GM19023 (cell line): Measurements from ENCODE around the gene HACD2.

Source experiments
- ATAC-seq: cut with Tn5 transposase; IDR thresholded peaks from one replicate; pipeline ENCODE4 v1.9.1; 2021; ENCODE audit warnings: mild to moderate bottlenecking, moderate library complexity; ENCODE audit not compliant: unreplicated experiment

The HACD2 gene

GRCh38 chr3:123486460-123486859 lies 98.4 kb downstream of the HACD2 start:
- no peak for ATAC-seq

GRCh38 chr3:123485551-123485950 lies 99.3 kb downstream of the HACD2 start:
- no peak for ATAC-seq

DNA sequence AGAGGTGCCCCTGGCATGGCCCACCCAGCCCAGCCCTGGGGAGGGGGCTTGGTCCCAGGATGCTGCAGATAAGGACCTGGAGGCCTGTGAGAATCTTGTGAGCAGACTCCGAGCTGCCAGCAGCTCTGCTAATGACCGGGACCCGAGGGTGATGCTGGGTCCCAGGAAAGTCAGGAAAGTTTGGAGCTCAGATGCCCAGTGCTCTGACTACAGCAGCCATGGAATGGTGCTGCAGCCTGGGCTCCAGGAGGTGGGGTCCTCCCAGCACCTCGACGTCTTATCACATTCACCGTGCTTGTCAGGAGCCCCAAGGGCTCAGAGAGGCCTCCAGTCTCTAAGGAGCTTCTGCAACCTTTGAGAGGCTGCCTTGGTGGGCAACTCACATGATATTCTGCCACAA lies 101.7 kb downstream of the HACD2 start:
- ATAC-seq: no peak

DNA sequence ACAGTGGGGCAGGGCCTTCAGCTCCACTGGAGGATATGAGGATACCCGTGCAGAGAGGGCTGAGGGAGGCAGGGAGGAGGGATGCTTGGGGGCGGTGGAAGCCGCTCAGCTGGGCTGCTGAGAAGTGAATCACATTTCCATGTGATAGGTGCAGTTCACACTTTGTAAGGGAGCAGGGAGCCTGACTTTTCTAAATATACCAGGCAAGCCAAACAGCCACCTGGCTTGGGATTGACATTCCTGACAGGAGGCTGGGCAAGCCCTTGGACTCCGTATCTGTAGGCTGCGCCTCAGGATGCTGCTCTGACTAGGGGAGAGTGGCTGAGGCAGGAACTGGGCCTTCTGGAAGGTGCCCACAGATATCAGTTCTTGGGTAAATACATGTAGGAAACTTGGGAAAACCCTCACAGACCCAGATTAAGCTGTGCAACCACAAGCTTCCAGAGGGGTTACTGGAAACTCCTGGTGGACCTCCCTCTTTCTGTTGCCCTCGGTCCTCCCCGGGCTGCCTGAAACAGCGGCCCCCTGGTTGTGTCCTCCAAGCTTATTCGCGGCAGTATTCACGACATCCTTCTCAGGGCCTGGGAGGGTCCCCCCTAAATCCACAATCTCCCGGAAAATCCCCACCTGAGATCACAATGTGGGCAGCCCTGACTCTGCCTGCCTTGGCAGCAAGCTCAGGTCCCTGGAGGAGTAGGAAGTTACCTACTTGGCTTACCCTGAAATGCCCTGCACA lies 103.0 kb downstream of the HACD2 start:
- no peak for ATAC-seq

- ATAC-seq: no peak
Measured at GRCh38 chr3:123481071-123481470, 103.8 kb downstream of the HACD2 start.

DNA sequence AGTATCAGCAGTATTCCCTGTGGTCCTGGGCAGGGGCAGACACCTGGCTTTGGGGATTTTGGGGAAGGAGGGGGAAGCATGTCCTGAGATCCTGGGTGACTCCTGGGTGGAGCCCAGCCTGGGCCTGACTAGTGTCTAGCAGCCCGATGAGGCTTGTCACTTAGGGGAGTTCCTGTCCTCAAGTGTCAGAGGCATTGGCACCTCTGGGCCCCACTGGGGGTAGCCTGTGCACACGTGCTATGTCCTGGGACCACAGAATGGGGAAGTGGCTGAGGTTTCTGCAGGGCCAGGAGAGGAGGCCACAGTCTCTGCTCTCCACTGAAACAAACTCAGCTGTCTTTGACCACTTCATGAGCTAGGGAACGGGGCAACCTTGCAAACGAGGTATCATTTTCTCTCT lies 104.4 kb downstream of the HACD2 start:
- ATAC-seq: no peak

GRCh38 chr3:123479891-123480290 lies 105.0 kb downstream of the HACD2 start:
- ATAC-seq: no peak

GRCh38 chr3:123478314-123478713 lies 106.5 kb downstream of the HACD2 start:
- no peak for ATAC-seq

DNA sequence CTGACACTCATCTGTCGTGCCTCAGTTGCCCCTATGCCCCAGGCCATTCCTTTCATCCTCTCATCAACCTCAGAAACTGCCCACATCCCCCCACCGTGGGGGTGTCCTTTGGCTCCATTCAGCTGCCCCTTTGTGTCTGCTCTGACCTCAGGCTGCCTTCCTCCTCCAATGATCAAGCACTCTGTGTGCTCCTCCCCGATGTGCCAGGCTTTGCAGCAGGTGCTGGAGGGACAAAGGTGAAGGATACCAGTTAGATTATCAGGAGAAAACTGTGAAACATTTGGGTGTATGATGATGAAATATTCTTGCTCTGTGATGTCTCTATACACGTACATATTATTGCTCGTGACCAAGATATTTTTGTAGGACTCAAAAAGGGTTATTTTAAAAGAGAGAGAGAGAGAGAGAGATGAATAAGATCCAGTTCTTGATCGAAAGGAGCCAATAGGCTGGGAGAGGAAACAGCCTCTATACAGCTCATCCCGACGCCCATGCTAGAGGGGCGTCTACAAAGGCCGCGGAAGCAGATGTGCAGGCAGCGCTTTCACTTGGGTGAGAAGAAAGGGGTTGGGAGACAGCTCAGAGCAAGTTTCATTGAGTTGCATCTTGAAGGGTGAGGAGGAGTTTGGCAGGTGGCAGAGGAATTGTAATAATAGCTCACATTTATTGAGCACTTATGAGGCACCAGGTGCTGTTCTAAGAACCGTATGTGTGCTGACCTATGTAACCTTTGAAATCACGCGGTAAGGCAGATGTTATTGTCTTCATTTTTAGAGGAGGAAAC lies 107.7 kb downstream of the HACD2 start:
- ATAC-seq: no peak

- no peak for ATAC-seq
Measured at GRCh38 chr3:123475786-123476185, 109.1 kb downstream of the HACD2 start.

GRCh38 chr3:123471106-123471505 lies 113.7 kb downstream of the HACD2 start:
- no peak for ATAC-seq

DNA sequence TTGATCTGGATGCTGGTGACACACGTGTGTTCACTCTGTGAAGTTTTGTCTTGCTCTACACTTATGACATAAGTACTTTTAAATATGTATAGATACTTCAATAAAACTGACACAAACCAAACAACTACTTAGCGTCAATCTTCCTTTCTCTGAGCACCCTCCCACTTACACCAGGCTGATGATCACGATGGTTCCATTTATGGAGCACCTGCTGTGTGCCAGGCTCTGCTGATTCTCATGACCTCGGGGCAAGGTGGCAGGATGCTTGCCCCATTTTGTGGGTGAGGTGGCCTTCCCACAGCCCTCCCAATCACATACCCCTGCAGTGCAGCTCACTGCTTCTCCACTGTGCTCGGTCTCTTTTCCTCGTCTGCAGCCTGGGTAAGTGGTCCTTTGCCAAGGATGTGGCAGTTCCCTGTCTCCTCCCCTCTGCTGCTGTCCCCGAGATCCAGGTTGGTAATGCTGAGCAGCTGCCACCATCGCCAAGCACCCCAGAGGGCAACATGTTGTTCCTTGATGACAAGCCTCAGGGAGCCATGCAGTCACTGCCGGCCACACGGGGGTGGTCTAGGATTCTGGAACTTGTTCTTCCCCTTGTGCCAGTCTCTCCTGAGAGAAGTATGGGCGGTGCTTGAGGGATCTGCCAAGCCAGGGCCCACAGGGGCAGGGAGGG lies 115.4 kb downstream of the HACD2 start:
- no peak for ATAC-seq

GRCh38 chr3:123467046-123467445 lies 117.8 kb downstream of the HACD2 start:
- ATAC-seq: no peak

DNA sequence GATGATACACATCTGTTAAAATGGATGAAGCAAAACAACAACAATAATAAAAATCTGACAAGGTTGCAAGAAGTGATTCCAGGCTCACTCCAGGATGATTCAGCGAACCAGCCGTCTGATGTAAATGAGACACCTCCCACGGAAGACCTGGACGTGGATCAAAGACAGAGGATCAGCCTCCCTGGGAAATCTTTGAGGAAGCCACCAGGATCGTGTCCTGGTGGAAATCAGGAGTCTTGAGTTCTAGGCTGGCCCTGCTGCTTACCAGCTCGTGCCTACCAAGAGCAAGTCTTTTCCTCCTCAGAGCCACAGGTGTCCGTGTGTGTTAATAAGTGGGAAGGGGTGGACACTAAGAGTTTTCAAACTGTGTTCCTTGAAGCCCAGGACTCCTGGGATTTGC lies 120.6 kb downstream of the HACD2 start:
- ATAC-seq: no peak

DNA sequence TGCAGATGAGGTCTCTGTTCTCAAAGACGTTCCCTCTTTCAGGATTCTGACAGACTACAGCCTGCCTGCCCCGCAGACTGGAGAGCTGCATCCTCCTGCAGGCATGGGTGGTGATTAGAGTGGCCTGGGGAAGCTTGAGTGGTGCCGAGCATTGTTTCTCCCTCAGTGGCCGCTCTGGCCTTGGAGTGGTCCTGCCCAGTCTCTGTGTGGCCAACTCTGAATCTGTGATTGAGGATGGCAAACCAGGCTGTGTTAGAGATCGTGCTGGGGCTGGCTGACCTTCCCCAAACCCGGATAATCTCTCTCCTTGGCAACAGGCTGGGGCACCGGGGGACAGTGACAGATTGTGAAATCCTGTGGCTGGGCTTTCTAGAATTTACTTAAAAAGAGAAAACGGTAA lies 125.0 kb downstream of the HACD2 start:
- no peak for ATAC-seq

- no peak for ATAC-seq
Measured at GRCh38 chr3:123458255-123458654, 126.6 kb downstream of the HACD2 start.

DNA sequence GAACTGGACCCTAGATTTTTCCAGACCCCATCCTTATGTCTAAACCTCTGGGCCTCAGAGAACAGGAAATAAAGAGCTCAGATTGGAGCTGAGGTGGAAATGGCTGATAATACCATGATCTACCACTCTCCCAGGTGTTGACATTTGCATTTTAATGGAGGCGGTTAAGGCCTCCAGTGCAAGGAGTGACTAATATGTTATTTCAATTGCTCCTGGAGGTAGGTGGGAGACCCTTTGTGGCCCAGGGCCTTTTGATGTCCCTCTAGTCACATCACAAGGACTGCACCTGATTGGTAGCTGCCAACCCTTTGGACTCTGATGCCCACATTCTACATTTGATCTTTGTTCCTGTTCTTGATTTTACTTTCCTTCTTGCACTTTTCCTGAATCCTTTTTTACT lies 127.0 kb downstream of the HACD2 start:
- ATAC-seq: no peak

GRCh38 chr3:123453675-123454074 lies 131.2 kb downstream of the HACD2 start:
- no peak for ATAC-seq

DNA sequence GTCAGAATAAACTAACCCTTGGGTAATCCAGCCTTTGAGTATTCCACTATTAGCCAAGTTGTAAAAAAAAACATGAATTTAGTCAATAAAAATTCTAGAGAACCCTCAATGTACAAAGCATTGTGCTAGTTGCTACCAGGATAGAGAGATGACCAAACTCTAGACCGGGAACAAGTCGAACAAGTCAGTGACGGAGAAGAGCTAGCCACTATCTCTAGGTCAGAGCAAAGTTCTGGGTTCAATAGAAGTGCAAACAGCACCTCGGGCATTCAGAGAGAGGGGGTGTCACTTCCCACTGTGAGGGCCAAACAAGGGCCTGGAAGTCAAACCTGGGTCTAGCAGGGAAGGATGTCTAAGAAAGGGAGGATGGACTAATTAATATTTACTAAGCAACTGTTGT lies 133.7 kb downstream of the HACD2 start:
- ATAC-seq: no peak

- no peak for ATAC-seq
Measured at GRCh38 chr3:123449997-123450604, 134.8 kb downstream of the HACD2 start.
